Epithelial cell of esophagus (primary cell): Measurements from ENCODE around the gene GSTP1.

ENCODE experiments used
- DNase-seq: peaks from one replicate; pipeline ENCODE4 v3.0.0; 2010; ENCODE audit warnings: low read depth
- H3K4me3 ChIP-seq: 2 replicates; pipeline ENCODE4 v1.5.1; 2011; ENCODE audit warnings: mild to moderate bottlenecking, low read length, control low read depth
- CTCF ChIP-seq: IDR thresholded peaks from 2 replicates; pipeline ENCODE4 v1.5.1; 2011; ENCODE audit warnings: low read depth, mild to moderate bottlenecking, low read length, control low read depth, inconsistent platforms; ENCODE audit not compliant: insufficient read depth; ENCODE audit errors: missing control alignments

GSTP1 gene

GRCh38 chr11:67626970-67627369, 43.4 kb downstream of the GSTP1 start:
- no peak for DNase-seq
- no peak for TF ChIP-seq CTCF
- H3K4me3 ChIP-seq: no peak overlapping the region

DNA sequence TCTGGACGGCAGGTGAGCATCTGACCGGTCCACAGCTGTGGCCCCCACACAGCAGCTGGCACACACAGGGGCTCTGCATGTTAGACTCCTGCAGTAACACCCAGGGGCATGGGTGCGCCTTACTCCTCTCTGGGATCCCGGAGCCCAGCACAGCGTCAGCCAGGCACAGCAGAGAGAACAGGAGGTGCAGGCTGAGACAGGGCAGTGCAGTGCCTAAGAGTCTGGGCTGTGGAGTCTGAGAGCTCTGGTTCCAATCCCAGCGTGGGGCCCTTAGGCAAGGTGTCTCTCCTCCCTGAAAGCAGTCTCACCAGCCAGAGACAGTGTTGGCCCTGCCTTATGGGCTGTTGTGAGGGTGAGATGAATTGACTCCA, 43.8 kb downstream of the GSTP1 start:
- DNase-seq: no peak
- TF ChIP-seq CTCF: no peak
- no peak overlapping the region for H3K4me3 ChIP-seq

DNA sequence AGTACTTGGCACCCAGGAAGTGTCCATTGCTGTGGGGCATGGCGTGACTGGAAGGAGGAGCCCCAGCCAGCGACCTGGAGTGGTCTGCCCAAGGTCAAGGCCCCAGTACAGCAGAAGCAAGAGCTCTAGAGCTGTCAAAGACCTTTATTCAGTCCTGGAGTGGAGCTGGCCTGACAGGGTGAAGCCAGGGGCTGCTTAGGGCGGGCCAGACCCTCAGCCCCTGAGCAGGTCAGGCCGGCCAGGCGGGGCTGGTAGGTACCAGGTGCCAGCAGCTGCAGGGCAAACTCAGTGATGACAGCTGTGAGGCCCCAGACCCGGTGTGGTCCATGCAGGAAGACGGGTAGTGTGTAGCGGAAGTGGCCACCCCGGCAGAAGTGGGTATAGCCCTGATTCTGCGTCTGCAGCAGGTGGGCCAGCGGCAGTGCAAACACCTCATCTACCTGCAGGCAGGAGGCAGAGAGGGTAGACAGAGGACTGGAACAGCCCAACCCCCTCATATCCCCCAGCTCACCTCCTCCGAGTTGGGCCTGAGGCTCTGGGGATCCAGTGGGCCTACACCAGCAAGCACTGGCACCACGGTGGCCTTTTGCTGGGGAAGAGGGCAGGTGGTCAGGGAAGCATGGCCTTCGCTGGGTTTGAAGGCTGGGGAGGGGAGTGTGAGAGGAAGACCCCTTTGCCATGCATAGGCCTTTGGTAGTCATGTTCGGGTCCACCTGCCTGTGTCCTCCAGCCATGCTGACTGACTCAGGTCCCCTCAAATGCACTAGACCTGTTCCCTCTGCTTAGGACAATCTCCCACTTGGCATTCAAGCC, 44.4 kb downstream of the GSTP1 start:
- no peak for TF ChIP-seq CTCF
- no peak overlapping the region for H3K4me3 ChIP-seq
- no peak for DNase-seq

GRCh38 chr11:67628710-67629385, 45.2 kb downstream of the GSTP1 start:
- DNase-seq: no peak
- TF ChIP-seq CTCF: no peak
- H3K4me3 ChIP-seq: no peak overlapping the region

GRCh38 chr11:67629386-67630227, 46.0 kb downstream of the GSTP1 start, which contains the start of gene NUDT8:
TSS of gene NUDT8 (minus strand) at chr11:67629937. CDS start at chr11:67629911, 26 bp downstream.
- TF ChIP-seq CTCF: peak; percentile 72
- H3K4me3 ChIP-seq: peak within 1 kb of the TSS; percentile 57
- peak; percentile 85 for DNase-seq

DNA sequence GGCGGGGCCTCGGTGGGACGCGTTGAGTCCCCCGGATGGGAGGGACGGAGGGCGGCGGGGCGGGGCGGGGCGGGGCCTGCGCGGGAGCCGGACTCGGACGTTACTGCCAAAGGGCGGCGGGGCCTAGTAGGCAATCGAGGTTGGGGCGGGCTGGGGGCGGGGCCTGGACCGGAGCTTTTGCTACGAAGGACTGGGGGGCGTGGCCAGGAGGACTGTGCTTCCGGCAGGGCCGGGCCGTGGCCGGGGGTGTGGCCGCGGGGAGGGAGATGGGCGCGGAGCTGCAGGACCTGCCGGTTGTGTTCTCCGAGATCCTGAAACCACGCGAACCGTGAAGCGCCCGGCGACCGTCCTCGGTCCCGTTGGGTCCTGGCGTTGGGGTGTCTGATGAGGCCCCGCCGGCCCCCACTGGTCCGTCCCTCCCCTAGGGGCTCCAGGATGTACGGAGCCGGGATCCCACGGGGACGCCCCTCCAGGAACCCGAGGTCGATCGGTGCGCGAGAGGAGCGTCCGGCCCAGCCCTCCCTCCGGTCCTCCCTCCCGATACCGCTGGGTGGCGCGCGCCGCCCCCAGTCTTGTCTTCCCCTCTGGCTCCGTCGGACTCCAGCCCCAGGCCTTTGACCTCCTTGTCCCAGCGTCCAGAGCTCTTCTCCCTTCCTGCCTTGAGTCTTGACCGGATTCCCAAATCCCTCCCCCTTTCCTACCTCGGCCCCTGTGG, 46.8 kb downstream of the GSTP1 start:
- peak overlapping the region; percentile 57 for H3K4me3 ChIP-seq
- peak; percentile 61 for TF ChIP-seq CTCF
- peak; percentile 98 for DNase-seq
